Natural killer cell (primary cell): ENCODE data around the gene FRS3. TPM values are rescaled to one million over a fixed set of nuclear protein-coding genes. Genes with fewer than 3 reads are reported as not detected.

ENCODE experiments used
- ATAC-seq, 3 donors: fragments of 150-1000 bp in 2 of 3; fragments of 200-7000 bp in 1 of 3; cut with Tn5 transposase; 1 replicate in 1 of 3; 2 replicates in 2 of 3; pipeline ENCODE4 v1.10.0; 2021; ENCODE audit warnings: mild to moderate bottlenecking in 2 of 3, moderate library complexity in 2 of 3
- DNase-seq, 2 donors: peaks; one replicate each; pipeline versions ENCODE4 v3.0.0 to v3.0.0-alpha.2; 2013 to 2021; ENCODE audit warnings: mixed read lengths in 1 of 2
- H3K27ac ChIP-seq: one replicate; pipeline ENCODE4 v1.5.1; 2013; ENCODE audit warnings: mild to moderate bottlenecking, low read length
- H3K27me3 ChIP-seq: one replicate; pipeline ENCODE4 v1.6.1; 2013; ENCODE audit warnings: low read length; ENCODE audit not compliant: control insufficient read depth, insufficient read depth
- H3K36me3 ChIP-seq: one replicate; pipeline ENCODE4 v1.6.1; 2013; ENCODE audit warnings: low read length; ENCODE audit not compliant: control insufficient read depth, insufficient read depth
- H3K4me1 ChIP-seq: one replicate; pipeline ENCODE4 v1.6.1; 2013; ENCODE audit warnings: low read length; ENCODE audit not compliant: control insufficient read depth, insufficient read depth
- H3K4me3 ChIP-seq: one replicate; pipeline ENCODE4 v1.5.1; 2013; ENCODE audit warnings: low read length
- H3K9me3 ChIP-seq: one replicate; pipeline ENCODE4 v1.6.1; 2013; ENCODE audit warnings: low read length; ENCODE audit not compliant: control insufficient read depth, insufficient read depth
- H3K27ac Mint-ChIP-seq, 2 donors: one replicate each; pipeline ENCODE4 v1.8.0; 2022; ENCODE audit warnings: mild to moderate bottlenecking in 2 of 2, mixed read lengths in 2 of 2, moderate library complexity in 1 of 2
- H3K27me3 Mint-ChIP-seq, 2 donors: one replicate each; pipeline ENCODE4 v1.8.0; 2022; ENCODE audit warnings: low read depth in 2 of 2, mixed read lengths in 2 of 2
- H3K36me3 Mint-ChIP-seq: one replicate; pipeline ENCODE4 v1.8.0; 2022; ENCODE audit warnings: mixed read lengths
- H3K4me1 Mint-ChIP-seq, 2 donors: one replicate each; pipeline ENCODE4 v1.8.0; 2022; ENCODE audit warnings: mixed read lengths in 2 of 2
- H3K4me3 Mint-ChIP-seq: one replicate; pipeline ENCODE4 v1.8.0; 2022; ENCODE audit warnings: mild to moderate bottlenecking, moderate library complexity, mixed read lengths
- H3K9me3 Mint-ChIP-seq, 2 donors: one replicate each; pipeline ENCODE4 v1.8.0; 2022; ENCODE audit warnings: mixed read lengths in 2 of 2
- WGBS: methylation state at CpG from one replicate; pipeline ENCODE4 v1.1.7; 2013; ENCODE audit warnings: missing lambda C conversion rate; ENCODE audit not compliant: insufficient coverage; 5-methylcytosine and 5-hydroxymethylcytosine counted together
- intact Hi-C: fragments of 100-400 bp; cut with micrococcal nuclease; formaldehyde crosslinking; loops from one replicate; pipeline ENCODE4 v1.14.2; 2022
- total RNA-seq, 4 donors: library from RNA; stranded (reverse); fragments of 120-200 nt in 1 of 4; gene quantifications; one replicate each; pipeline versions ENCODE4 v1.2.3 to v1.2.4, GENCODE V29; 2013 to 2022
- TF ChIP-seq, protein P1 (sequence below): fragments of 200-600 bp; IDR thresholded peaks from one replicate; pipeline ENCODE4 v1.8.0; 2022; ENCODE audit warnings: antibody characterized with exemption

The FRS3 gene
- total RNA-seq, 3 donors from 2014 or later (not counting 1 experiment from before 2014, with no cell fraction given), result 4.5 to 5.7 (median 5.4) TPM

DNA sequence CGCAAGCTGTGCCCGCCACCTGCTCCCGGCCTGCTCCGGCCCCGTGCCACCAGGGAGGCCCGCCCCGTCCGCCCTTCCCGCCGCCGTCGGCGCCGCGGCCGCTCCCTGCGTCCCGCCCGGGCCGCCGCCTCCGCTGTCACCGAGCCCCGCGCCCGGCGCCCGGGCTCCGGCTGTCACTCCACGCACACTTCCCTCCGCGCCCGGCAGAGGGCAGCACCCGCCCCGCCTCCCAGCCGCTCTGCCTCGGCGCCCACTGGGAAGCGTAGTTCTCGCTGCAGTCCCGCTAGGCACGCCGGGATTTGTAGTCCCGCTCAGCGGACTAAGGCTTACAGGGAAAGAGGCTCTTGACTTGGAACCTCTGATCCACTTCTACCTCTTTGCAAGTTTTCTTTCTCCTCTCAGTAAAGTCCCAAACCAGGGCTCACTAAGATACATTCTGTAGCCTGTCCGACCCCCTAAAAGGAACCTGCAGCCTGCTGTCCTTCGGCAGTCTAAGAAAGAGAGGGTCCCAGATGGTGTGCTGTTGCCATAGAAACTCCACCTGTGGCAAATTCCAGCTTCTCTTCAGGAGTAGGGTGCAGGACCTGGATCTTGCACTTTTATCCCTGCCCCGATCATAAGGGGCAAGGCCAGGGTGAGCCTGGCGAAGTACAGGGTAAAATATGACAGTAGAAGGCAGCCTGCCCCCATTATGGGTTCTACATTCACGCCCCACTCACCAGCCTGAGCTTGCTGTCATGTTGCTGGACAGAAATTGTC is 44.1 kb downstream of the FRS3 start, which contains the start of gene TFEB:
TSS of gene TFEB (minus strand) at position 182 of the 759 bp plus-strand sequence. CDS start 44,395 bp downstream, outside the sequence.
- Mint-ChIP-seq H3K27me3 (no peaks in the 10 kb centered on the region), H3K4me1 (peaks cover 24 to 31% of the 10 kb centered on the region in 2 donors), H3K4me3 (peak within 1 kb of the TSS; percentile 81), H3K27ac (peak within 1 kb of the TSS; percentile 88 to 95), H3K36me3 (no peaks in the 10 kb centered on the region), H3K9me3 (no peaks in the 10 kb centered on the region)
- Histone ChIP-seq H3K9me3 (no peaks in the 10 kb centered on the region), H3K27me3 (no peaks in the 10 kb centered on the region), H3K27ac (peak within 1 kb of the TSS; percentile 89), H3K36me3 (no peaks in the 10 kb centered on the region), H3K4me3 (peak within 1 kb of the TSS; percentile 74), H3K4me1 (peaks cover 39% of the 10 kb centered on the region)
- intact Hi-C loops, result loop anchor here (1.0 to 2.0 kb wide), 2 partner anchors 51 to 482 kb away; partner anchors contain the start of genes MRPS10 and TOMM6
- DNase-seq (peak; percentile 96), ATAC-seq (peak; percentile 50 to 79 (median 63))
- 7% methylated on average over 50 of the region's 50 CpGs for WGBS
- TF ChIP-seq, protein P1, sequence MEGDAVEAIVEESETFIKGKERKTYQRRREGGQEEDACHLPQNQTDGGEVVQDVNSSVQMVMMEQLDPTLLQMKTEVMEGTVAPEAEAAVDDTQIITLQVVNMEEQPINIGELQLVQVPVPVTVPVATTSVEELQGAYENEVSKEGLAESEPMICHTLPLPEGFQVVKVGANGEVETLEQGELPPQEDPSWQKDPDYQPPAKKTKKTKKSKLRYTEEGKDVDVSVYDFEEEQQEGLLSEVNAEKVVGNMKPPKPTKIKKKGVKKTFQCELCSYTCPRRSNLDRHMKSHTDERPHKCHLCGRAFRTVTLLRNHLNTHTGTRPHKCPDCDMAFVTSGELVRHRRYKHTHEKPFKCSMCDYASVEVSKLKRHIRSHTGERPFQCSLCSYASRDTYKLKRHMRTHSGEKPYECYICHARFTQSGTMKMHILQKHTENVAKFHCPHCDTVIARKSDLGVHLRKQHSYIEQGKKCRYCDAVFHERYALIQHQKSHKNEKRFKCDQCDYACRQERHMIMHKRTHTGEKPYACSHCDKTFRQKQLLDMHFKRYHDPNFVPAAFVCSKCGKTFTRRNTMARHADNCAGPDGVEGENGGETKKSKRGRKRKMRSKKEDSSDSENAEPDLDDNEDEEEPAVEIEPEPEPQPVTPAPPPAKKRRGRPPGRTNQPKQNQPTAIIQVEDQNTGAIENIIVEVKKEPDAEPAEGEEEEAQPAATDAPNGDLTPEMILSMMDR, result peak; percentile 72

DNA sequence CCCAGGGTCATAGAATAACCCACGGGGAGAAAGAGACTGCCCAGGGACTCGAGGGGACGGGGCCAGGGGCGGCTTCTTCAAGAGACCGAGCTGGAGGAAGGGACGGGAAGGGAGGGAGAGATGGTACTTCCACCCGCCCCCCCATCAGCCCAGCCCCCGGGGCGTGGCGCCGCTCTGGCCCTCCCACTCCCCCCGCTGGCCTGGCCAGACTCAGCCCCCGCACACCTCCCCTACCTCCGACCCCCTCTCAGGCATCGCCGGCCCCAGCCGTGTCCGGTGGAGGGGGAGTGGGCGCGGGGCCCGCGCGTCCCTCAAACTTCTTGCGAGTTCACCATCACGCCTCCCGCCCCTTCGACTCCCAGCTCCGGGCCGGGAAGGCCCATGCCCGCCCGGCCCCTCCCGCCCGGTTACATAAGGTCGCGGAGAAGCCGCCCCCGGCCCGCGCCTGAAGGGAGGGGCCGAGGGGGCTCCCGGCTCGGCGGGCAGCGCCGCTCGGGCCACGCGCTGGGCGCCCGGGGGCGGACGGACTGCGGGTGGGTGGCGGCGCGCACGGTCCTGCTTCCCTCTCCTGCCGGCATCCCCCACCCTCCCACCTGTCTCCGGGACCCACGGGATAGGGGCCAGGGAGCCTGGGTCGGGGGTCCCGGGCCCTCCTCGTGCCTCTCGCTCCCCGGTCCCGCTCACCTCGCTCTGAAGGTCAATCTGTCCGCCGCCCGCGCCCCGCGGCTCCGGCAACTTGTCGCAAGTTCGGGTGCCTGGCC is 44.9 kb downstream of the FRS3 start:
- Histone ChIP-seq H3K4me1 (peaks cover 46% of the 10 kb centered on the region), H3K36me3 (peaks cover 2% of the 10 kb centered on the region), H3K9me3 (no peaks in the 10 kb centered on the region), H3K4me3 (peak overlapping the region; percentile 74), H3K27me3 (no peaks in the 10 kb centered on the region), H3K27ac (peak overlapping the region; percentile 89)
- TF ChIP-seq, protein P1, result no peak
- peaks cover 32 to 39% of the 10 kb centered on the region in 2 donors for H3K4me1 Mint-ChIP-seq
- ATAC-seq (peak; percentile 37 to 70 (median 56)), DNase-seq (peak; percentile 74 to 80)
- no peaks in the 10 kb centered on the region for H3K36me3 Mint-ChIP-seq
- intact Hi-C loops, result loop anchor here (1.0 to 5.0 kb wide), 4 partner anchors 38 to 482 kb away; partner anchors contain the start of genes MRPS10 and TOMM6
- H3K27me3 Mint-ChIP-seq, result no peaks in the 10 kb centered on the region
- peak overlapping the region; percentile 88 to 95 for H3K27ac Mint-ChIP-seq
- peak overlapping the region; percentile 81 for H3K4me3 Mint-ChIP-seq
- under 1% methylated on average over 67 of the region's 76 CpGs for WGBS
- no peaks in the 10 kb centered on the region for H3K9me3 Mint-ChIP-seq

DNA sequence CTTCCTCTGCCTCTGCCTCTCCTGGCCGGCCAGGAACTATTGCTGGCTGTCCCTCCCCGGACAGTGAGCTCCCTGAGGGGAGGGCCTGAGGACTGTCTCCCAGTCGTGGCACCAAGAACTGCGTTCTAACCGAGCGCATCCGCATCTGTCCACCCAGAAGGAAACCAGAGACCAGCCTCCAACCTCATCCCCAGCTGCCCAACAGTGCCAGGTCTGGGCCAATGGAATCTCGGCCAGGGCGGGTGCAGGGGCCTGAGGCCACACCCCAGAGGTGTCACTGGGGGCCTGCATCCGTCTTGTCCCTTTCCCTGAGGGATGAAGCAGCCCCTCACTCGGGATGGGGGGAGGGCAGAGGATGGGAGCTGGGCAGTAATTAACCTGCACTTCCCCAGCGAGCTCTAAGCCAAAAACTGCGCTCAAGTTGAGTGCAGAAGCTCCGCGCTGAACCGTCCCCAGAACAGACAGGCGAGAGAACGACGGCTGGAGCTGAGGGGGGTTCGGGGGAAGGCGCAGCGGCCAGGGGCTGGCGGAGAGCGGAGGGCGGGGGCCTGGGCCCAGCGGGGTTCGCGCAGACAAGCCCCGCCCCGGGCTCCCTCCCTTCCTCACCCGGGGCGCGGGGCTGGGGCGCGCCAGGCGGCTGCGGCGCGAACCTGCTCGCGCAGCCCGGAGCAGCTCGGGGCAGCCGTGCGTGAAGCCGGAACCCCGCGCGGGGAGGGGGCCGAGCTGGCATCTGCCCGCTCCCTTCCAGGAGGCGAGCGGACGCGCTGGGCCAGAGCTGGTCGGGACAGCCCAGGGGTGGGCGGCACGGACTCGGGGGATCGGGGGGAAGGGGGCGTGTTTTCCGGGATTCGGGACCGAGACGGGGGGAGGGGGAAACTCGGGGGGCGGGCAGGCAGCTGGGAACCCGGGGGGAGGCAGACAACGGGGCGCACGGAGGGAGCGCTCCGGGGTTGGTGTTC is 45.7 kb downstream of the FRS3 start:
- Mint-ChIP-seq H3K4me3 (peak overlapping the region; percentile 70), H3K27ac (peak overlapping the region; percentile 88 to 95), H3K9me3 (no peaks in the 10 kb centered on the region), H3K36me3 (no peaks in the 10 kb centered on the region), H3K4me1 (peaks cover 40 to 47% of the 10 kb centered on the region in 2 donors), H3K27me3 (no peaks in the 10 kb centered on the region)
- no peaks in the 10 kb centered on the region for H3K27me3 ChIP-seq
- intact Hi-C loops, result loop anchor here (1.0 to 5.0 kb wide), 5 partner anchors 28 to 661 kb away; partner anchors contain the start of genes NFYA, OARD1 and TOMM6
- peaks cover 55% of the 10 kb centered on the region for H3K4me1 ChIP-seq
- ATAC-seq (peak; percentile 55 to 81 (median 68)), DNase-seq (peak; percentile 81 to 89)
- peak overlapping the region; percentile 74 for H3K4me3 ChIP-seq
- TF ChIP-seq, protein P1, result no peak
- 2% methylated on average over 70 of the region's 73 CpGs for WGBS
- H3K9me3 ChIP-seq, result no peaks in the 10 kb centered on the region
- H3K27ac ChIP-seq, result peak overlapping the region; percentile 95
- peaks cover 2% of the 10 kb centered on the region for H3K36me3 ChIP-seq
